D721Med (cell line): ENCODE measurements around the gene ARL8B.

Experiments used
- DNase-seq: peaks from one replicate; pipeline ENCODE4 v3.0.0; 2011; ENCODE audit warnings: low spot score; ENCODE audit not compliant: insufficient read length
- FAIRE-seq: peaks from 2 replicates; lab custom pipeline; 2011; peaks lifted over from hg19 to GRCh38; lab: Jason Lieb, UNC
- TF ChIP-seq, protein P1 (sequence below): IDR thresholded peaks from 2 replicates; pipeline ENCODE4 v1.5.1; 2012; ENCODE audit warnings: mild to moderate bottlenecking, control low read depth; ENCODE audit not compliant: insufficient read depth; ENCODE audit errors: missing control alignments

The ARL8B gene

GRCh38 chr3:5160321-5160720 lies 38.2 kb downstream of the ARL8B start:
- TF ChIP-seq, protein P1, sequence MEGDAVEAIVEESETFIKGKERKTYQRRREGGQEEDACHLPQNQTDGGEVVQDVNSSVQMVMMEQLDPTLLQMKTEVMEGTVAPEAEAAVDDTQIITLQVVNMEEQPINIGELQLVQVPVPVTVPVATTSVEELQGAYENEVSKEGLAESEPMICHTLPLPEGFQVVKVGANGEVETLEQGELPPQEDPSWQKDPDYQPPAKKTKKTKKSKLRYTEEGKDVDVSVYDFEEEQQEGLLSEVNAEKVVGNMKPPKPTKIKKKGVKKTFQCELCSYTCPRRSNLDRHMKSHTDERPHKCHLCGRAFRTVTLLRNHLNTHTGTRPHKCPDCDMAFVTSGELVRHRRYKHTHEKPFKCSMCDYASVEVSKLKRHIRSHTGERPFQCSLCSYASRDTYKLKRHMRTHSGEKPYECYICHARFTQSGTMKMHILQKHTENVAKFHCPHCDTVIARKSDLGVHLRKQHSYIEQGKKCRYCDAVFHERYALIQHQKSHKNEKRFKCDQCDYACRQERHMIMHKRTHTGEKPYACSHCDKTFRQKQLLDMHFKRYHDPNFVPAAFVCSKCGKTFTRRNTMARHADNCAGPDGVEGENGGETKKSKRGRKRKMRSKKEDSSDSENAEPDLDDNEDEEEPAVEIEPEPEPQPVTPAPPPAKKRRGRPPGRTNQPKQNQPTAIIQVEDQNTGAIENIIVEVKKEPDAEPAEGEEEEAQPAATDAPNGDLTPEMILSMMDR: no peak
- DNase-seq (no peak), FAIRE-seq (no peak)

GRCh38 chr3:5160940-5161858 lies 39.1 kb downstream of the ARL8B start:
- FAIRE-seq (no peak), DNase-seq (no peak)
- TF ChIP-seq, protein P1: no peak

DNA sequence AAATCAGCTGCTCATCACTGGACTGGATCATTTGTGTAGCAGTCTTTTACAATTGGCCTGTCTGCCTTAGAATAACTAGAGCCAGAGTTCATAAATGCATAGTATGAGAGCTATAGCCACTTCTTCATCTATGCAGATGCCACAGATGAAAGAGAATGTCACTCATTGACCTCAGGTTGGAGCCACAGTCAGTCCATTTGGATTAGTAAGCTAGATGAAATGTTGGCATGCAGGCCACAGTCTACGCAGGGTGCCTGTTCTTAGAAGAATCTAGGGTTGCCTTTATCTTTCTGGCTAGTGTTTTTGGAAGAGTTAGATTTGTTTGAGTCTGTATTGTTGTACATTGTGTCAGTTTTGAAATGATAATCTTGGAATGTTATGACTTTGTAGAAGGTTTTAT lies 40.0 kb downstream of the ARL8B start:
- peak; percentile 53 for FAIRE-seq
- DNase-seq: no peak
- TF ChIP-seq, protein P1: no peak

GRCh38 chr3:5165698-5166097 lies 43.6 kb downstream of the ARL8B start:
- FAIRE-seq: peak; percentile 46

DNA sequence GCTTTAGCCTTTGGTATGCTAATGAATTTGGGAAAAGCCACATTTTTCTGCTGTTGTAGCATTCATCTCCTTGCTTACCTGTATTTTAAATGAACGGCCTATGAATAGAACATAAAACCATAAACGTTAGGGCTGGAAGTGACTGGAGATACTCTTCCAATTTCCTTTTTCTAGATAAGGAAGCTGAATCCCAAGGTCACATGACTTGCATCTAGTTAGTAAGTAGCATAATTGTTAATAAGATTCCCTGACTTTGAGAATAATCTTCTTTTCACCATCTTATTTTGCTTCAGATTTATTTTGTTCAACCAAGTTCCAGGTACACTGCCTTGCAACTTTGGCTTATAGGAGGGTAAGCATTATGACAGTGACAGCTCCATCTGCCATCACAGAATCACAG lies 44.8 kb downstream of the ARL8B start:
- TF ChIP-seq, protein P1: no peak
- no peak for DNase-seq
- peak; percentile 77 for FAIRE-seq

More at GRCh38 chr3:5165698-5166097, 43.6 kb downstream of the ARL8B start:
- TF ChIP-seq, protein P1: no peak
- DNase-seq: no peak

DNA sequence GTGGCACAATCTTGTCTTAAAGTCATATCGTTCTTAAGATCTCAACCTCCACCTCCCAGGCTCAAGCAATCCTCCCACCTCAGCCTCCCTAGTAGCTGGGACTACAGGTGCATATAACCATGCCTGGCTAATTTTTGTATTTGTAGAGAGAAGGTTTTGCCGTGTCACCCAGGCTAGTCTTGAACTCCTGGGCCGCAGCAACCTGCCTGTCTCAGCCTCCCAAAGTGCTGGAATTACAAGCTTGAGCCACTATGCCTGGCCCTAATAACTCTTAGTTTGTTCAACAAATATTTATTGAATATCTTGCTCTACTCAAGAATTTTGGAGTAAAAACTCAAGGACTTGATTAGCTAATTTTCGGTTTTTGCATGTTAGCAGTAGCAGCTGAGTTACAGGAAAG lies 46.0 kb downstream of the ARL8B start:
- TF ChIP-seq, protein P1: no peak
- DNase-seq: no peak
- FAIRE-seq: no peak

- TF ChIP-seq, protein P1: no peak
- FAIRE-seq (peak; percentile 82), DNase-seq (no peak)
Measured at GRCh38 chr3:5169807-5170206, 47.7 kb downstream of the ARL8B start.
